ENCODE data around the gene NAA15.

DNA sequence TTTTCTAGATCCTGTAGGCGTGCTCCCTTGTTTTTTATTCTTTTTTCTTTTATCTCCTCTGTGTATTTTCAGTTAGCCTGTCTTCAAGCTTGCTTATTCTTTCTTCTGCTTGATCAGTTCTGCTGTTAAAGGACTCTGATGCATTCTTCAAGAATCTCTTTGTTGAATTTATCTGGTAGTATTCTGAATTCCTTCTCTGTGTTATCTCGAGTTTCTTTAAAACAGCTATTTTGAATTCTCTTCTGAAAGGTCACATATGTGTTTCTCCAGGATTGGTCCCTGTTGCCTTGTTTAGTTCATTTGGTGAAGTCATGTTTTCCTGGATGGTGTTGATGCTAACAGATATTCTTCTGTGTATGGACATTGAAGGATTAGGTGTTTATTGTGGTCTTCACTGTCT is 167.9 kb downstream of the NAA15 start:
- TF ChIP-seq CTCF (IDR thresholded peaks at IDR 0.05) (no peak), POLR2A (IDR thresholded peaks at IDR 0.05) (no peak)
